ENCODE data around the gene NAMPT. TPM values are rescaled to one million over a fixed set of nuclear protein-coding genes. Genes with fewer than 3 reads are reported as not detected.

NAMPT gene
- total and polyA plus RNA-seq, 11 donors: 34.4 to 573 (median 131) TPM

DNA sequence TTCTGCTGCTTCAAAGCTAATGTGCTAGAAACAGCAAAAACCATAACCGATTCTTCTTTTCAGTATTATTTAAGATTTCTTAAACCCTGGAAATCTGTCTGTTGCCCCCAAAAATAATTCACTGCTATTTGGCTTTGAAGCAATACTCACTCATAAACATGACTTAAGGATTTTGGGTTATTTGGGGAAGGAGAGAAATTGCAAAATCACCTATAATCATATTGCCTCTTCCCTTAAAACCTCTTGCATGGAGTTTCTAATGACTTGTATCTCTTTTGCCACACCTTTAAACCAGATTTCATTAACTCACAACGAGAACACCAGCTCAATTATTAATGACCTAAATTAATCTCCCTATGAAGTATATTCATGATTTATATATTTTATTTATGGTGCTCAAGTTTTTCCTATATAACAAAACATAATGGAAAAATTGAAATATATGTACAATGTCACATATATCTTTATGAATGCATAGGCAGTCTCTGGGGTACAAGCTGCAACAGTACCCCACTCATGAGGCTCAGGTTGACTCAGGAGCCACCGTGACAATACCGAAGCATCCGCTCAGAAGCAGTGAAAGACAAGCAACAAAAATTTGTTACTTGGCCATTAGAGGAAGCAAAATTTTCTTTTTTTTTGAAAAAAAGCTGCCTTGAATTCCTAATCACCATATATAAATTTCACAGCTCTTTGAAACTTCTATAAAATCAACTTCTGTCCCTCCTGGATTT lies 3.0 kb downstream of the NAMPT start:
- Histone ChIP-seq H3K27ac (peak overlapping the region in 2 of 12 donors; percentile 95 to 99), H3K4me1 (peaks cover 0 to 66% (median 32%) of the 10 kb centered on the region in 12 donors), H3K4me3 (peak overlapping the region in 5 of 12 donors; percentile 1 to 87 (median 85)), H3K9me3 (no peaks in the 10 kb centered on the region), H3K36me3 (peaks cover 0 to 11% (median 4%) of the 10 kb centered on the region in 9 donors), H3K27me3 (no peaks in the 10 kb centered on the region)
- WGBS, 4 donors: 91 to 94% (median 94%) methylated on average over 5 of the region's 5 CpGs
- intact Hi-C loops (cut with DNase I): loop anchor here in 7 of 10 donors (5.0 to 10.0 kb wide), 6 partner anchors 39 to 404 kb away; partner anchors contain the start of gene ATXN7L1 (in 1 of the 7)
- ATAC-seq (no peak), DNase-seq (no peak)
- TF ChIP-seq POLR2A (IDR thresholded peaks at IDR 0.05) (no peak), CTCF (IDR thresholded peaks at IDR 0.05) (no peak)

GRCh38 chr7:106281127-106281526 lies 3.7 kb downstream of the NAMPT start:
- H3K27me3 ChIP-seq: no peaks in the 10 kb centered on the region
- no peaks in the 10 kb centered on the region for H3K9me3 ChIP-seq
- H3K36me3 ChIP-seq: peaks cover 0 to 18% (median 10%) of the 10 kb centered on the region in 9 donors
- TF ChIP-seq CTCF (IDR thresholded peaks at IDR 0.05) (no peak), POLR2A (IDR thresholded peaks at IDR 0.05) (no peak)
- H3K4me3 ChIP-seq: peak overlapping the region in 2 of 12 donors; percentile 83 to 86
- ATAC-seq (no peak), DNase-seq (no peak)
- peaks cover 0 to 63% (median 32%) of the 10 kb centered on the region in 12 donors for H3K4me1 ChIP-seq
- intact Hi-C loops (cut with DNase I): loop anchor here in 7 of 10 donors (5.0 to 10.0 kb wide), 6 partner anchors 39 to 404 kb away; partner anchors contain the start of gene ATXN7L1 (in 1 of the 7)
- H3K27ac ChIP-seq: peak overlapping the region in 1 of 12 donors; percentile 99

DNA sequence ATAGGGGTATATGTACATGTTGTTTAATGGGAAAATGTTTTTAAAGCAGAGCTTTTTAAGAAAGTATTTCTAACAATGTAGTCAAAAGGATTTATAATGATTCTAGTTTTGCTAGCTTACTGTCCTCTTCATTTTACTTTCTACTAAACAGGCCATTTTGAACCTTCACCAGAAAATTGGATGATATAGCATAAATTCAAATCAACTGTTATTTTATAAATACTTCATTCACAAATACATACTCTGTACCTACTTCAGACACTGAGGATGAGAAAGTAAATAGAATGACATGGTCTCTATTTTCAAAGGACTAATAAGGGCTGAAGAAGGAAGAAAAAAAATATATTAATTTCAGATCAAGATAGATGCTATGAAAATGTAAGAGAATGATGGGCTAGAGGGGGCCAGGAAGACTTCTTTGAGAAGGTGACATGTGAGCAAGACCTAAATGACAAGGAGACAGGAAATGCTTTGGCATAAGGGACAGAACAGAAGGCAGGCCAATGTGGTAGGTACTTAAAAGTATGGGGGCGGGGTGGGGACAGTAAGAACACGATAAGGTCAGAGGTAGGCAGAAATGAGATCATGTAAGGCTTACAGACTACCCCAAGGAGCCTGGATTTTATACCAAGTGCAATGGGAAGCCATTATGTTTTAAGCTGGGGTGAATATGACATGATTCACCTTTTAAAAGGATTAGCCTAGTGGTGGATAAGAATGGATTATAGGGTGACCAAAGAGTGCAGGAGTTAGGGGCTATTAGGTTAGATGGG lies 5.2 kb downstream of the NAMPT start:
- DNase-seq: no peak
- no peak overlapping the region for H3K4me3 ChIP-seq
- no peak overlapping the region for H3K27ac ChIP-seq
- WGBS, 4 donors: 71 to 81% (median 81%) methylated on average over 2 of the region's 2 CpGs
- H3K4me1 ChIP-seq: peaks cover 0 to 58% (median 30%) of the 10 kb centered on the region in 12 donors
- H3K27me3 ChIP-seq: no peaks in the 10 kb centered on the region
- peaks cover 0 to 33% (median 25%) of the 10 kb centered on the region in 9 donors for H3K36me3 ChIP-seq
- intact Hi-C loops (cut with DNase I): loop anchor here in 7 of 10 donors (5.0 to 10.0 kb wide), 6 partner anchors 37 to 402 kb away; partner anchors contain the start of gene ATXN7L1 (in 1 of the 7)
- no peak for ATAC-seq
- TF ChIP-seq CTCF (IDR thresholded peaks at IDR 0.05) (no peak), POLR2A (IDR thresholded peaks at IDR 0.05) (no peak)
- H3K9me3 ChIP-seq: no peaks in the 10 kb centered on the region

- Histone ChIP-seq H3K27me3 (no peaks in the 10 kb centered on the region), H3K27ac (peak overlapping the region in 1 of 12 donors; percentile 7), H3K9me3 (no peaks in the 10 kb centered on the region), H3K4me1 (peaks cover under 1 to 65% (median 30%) of the 10 kb centered on the region in 12 donors), H3K36me3 (peaks cover 0 to 42% (median 34%) of the 10 kb centered on the region in 9 donors), H3K4me3 (no peak overlapping the region)
- DNase-seq: no peak
- intact Hi-C loops (cut with DNase I): no loop called here
- 76 to 84% (median 81%) methylated on average over 2 of the region's 2 CpGs for WGBS, 4 donors
- ATAC-seq: no peak
- no peak for TF ChIP-seq CTCF (IDR thresholded peaks at IDR 0.05)
- no peak for TF ChIP-seq POLR2A (IDR thresholded peaks at IDR 0.05)
These were observed 6.1 kb downstream of the NAMPT start for GRCh38 chr7:106278695-106279094.

Data from heart left ventricle (tissue), 16 donors.